Right lobe of liver (tissue), 4 donors: Measurements from ENCODE around the gene ALS2.

Experiments used
- CTCF ChIP-seq, 4 donors: fragments of 200-600 bp in 3 of 4; fragments of 450-650 bp in 1 of 4; IDR thresholded peaks; one replicate each; pipeline versions ENCODE4 v1.5.1 to v1.8.0; 2016 to 2022; ENCODE audit warnings: antibody characterized with exemption in 4 of 4, mild to moderate bottlenecking in 2 of 4
- POLR2A ChIP-seq: fragments of 450-650 bp; IDR thresholded peaks from one replicate; pipeline ENCODE4 v1.6.1; 2017; ENCODE audit warnings: antibody characterized with exemption, mild to moderate bottlenecking
- donor health status: DM: no; HTN: no; CAD: no.
- donor health status: DM: no; HTN: no; CAD: no.
- donor health status: DM: no; HTN: yes; CAD: no.

GRCh38 chr2:201656102-201656501 lies 124.6 kb downstream of the ALS2 start:
- TF ChIP-seq CTCF (IDR thresholded peaks at IDR 0.05) (no peak), POLR2A (no peak)
